ENCODE data around the gene THEM5.
A peak's percentile ranks its signal among the peaks of the same experiment; 100 is the strongest.

THEM5 gene

GRCh38 chr1:151839082-151839412 is 14.5 kb downstream of the THEM5 start:
- no peak for DNase-seq

- peak in 1 of 14 donors; percentile 21 for DNase-seq
Observed at GRCh38 chr1:151838222-151839081, 15.1 kb downstream of the THEM5 start.

GRCh38 chr1:151837884-151838221 is 15.7 kb downstream of the THEM5 start:
- peak in 1 of 14 donors; percentile 4 for DNase-seq

- no peak for DNase-seq
Observed at GRCh38 chr1:151837197-151837596, 16.3 kb downstream of the THEM5 start.

- no peak for DNase-seq
Observed at GRCh38 chr1:151835596-151835995, 17.9 kb downstream of the THEM5 start.

- DNase-seq, result no peak
Observed at GRCh38 chr1:151834239-151834638, 19.3 kb downstream of the THEM5 start.

- DNase-seq, result peak in 1 of 14 donors; percentile 26
Observed at GRCh38 chr1:151833172-151833900, 20.2 kb downstream of the THEM5 start.

GRCh38 chr1:151832318-151832980 is 21.1 kb downstream of the THEM5 start:
- DNase-seq, result peak in 9 of 14 donors; percentile 7 to 88 (median 37)

- peak in 1 of 14 donors; percentile 83 for DNase-seq
Observed at GRCh38 chr1:151831605-151832004, 21.9 kb downstream of the THEM5 start, which contains the start of gene RORC. RORC (minus strand) TSS chr1:151831802; CDS start chr1:151831764, 38 bp downstream.

- no peak for DNase-seq
Observed at GRCh38 chr1:151831256-151831591, 22.3 kb downstream of the THEM5 start.

- no peak for DNase-seq
Observed at GRCh38 chr1:151830055-151830454, 23.5 kb downstream of the THEM5 start.

GRCh38 chr1:151829352-151830046 is 24.0 kb downstream of the THEM5 start:
- DNase-seq, result peak in 1 of 14 donors; percentile 52

GRCh38 chr1:151828921-151829320 is 24.6 kb downstream of the THEM5 start:
- DNase-seq, result peak in 2 of 14 donors; percentile 4 to 66

GRCh38 chr1:151827853-151828252 is 25.7 kb downstream of the THEM5 start:
- no peak for DNase-seq

- peak in 1 of 14 donors; percentile 28 for DNase-seq
Observed at GRCh38 chr1:151825751-151826660, 27.5 kb downstream of the THEM5 start.

GRCh38 chr1:151825204-151825603 is 28.3 kb downstream of the THEM5 start:
- DNase-seq, result peak in 3 of 14 donors; percentile 21 to 60 (median 34)

- no peak for DNase-seq
Observed at GRCh38 chr1:151823175-151823574, 30.3 kb downstream of the THEM5 start.

GRCh38 chr1:151822404-151822803 is 31.1 kb downstream of the THEM5 start:
- peak in 1 of 14 donors; percentile 66 for DNase-seq

- DNase-seq, result no peak
Observed at GRCh38 chr1:151820940-151821339, 32.6 kb downstream of the THEM5 start.

GRCh38 chr1:151819976-151820623 is 33.4 kb downstream of the THEM5 start:
- peak in 1 of 14 donors; percentile 14 for DNase-seq

Measured in C1 segment of cervical spinal cord (tissue), 14 donors.